Large intestine (tissue), 3 donors: ENCODE results near the gene UBE2I. TPM values are rescaled to one million over a fixed set of nuclear protein-coding genes. Genes with fewer than 3 reads are reported as not detected.
A peak's percentile ranks its signal among the peaks of the same experiment; 100 is the strongest.
"Not testable (repeated sequence)": the region's sequence is repeated elsewhere in the genome, so short reads cannot be mapped to it uniquely, and the experiment has no call there.

Experiments used
- DNase-seq, 2 donors: peaks; one replicate each; pipeline versions ENCODE4 v3.0.0 to v3.0.0-alpha.2; 2013
- H3K27ac ChIP-seq: one replicate; pipeline ENCODE4 v1.5.1; 2013; ENCODE audit warnings: low read length
- H3K27me3 ChIP-seq: 2 replicates; pipeline ENCODE4 v1.6.1; 2013; ENCODE audit warnings: low read length; ENCODE audit not compliant: control insufficient read depth, insufficient read depth
- H3K36me3 ChIP-seq: 2 replicates; pipeline ENCODE4 v1.6.1; 2013; ENCODE audit warnings: low read length; ENCODE audit not compliant: control insufficient read depth, insufficient read depth
- H3K4me1 ChIP-seq: one replicate; pipeline ENCODE4 v1.6.1; 2013; ENCODE audit warnings: low read length; ENCODE audit not compliant: control insufficient read depth, insufficient read depth
- H3K4me3 ChIP-seq: one replicate; pipeline ENCODE4 v1.5.1; 2013; ENCODE audit warnings: low read length
- H3K9me3 ChIP-seq: one replicate; pipeline ENCODE4 v1.6.1; 2013; ENCODE audit warnings: mild to moderate bottlenecking, low read depth, low read length, moderate library complexity; ENCODE audit not compliant: control insufficient read depth
- WGBS: methylation state at CpG from one replicate; pipeline ENCODE4 v1.1.5; 2013; ENCODE audit warnings: low lambda C conversion rate; ENCODE audit not compliant: insufficient coverage; 5-methylcytosine and 5-hydroxymethylcytosine counted together
- polyA plus RNA-seq: library from polyadenylated mRNA; unstranded; fragments of 120-200 nt; gene quantifications from one replicate; pipeline ENCODE4 v1.2.1, GENCODE V29; 2013

UBE2I gene
- polyA plus RNA-seq, 1 donor: 130 TPM

GRCh38 chr16:1292208-1292607, 17.2 kb upstream of the UBE2I start:
- H3K4me3 ChIP-seq, H3K36me3 ChIP-seq, DNase-seq, H3K9me3 ChIP-seq, H3K27ac ChIP-seq: not testable (repeated sequence)
- H3K27me3 ChIP-seq: peaks cover 35% of the 10 kb centered on the region
- WGBS: no CpG with 5 or more reads among the region's 6 CpGs
- peaks cover 14% of the 10 kb centered on the region for H3K4me1 ChIP-seq

- H3K27me3 ChIP-seq: peaks cover 29% of the 10 kb centered on the region
- not testable (repeated sequence) for H3K9me3 ChIP-seq, H3K36me3 ChIP-seq, H3K4me3 ChIP-seq, H3K27ac ChIP-seq, DNase-seq
- WGBS: no CpG with 5 or more reads among the region's 8 CpGs
- H3K4me1 ChIP-seq: peaks cover 18% of the 10 kb centered on the region
Measured at GRCh38 chr16:1292808-1293207, 16.6 kb upstream of the UBE2I start.

- Histone ChIP-seq H3K36me3 (no peaks in the 10 kb centered on the region), H3K4me3 (no peak overlapping the region), H3K9me3 (no peaks in the 10 kb centered on the region), H3K4me1 (peaks cover 20% of the 10 kb centered on the region), H3K27me3 (peaks cover 17% of the 10 kb centered on the region), H3K27ac (no peak overlapping the region)
- no peak for DNase-seq
- WGBS: 100% methylated on average over 2 of the region's 11 CpGs
Measured at GRCh38 chr16:1293921-1294656, 15.3 kb upstream of the UBE2I start.

DNA sequence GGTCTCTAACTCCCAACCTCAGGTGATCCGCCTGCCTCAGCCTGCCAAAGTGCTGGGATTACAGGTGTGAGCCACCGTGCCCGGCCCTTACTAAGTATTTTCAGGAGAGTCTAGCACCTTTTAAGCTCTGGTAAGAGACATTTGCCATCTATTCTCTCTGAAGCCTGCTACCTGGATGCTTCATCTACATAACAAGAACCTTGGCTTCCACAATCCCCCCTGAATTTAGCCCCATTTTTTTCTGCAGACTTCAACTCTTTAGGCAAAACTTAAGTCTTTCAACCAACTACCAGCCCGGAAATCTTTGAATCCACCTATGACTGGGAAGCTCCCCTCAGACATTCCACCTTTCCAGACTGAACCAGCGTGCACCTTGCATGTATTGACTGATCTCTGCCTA, 14.0 kb upstream of the UBE2I start:
- no peak for DNase-seq
- Histone ChIP-seq H3K4me1 (peaks cover 32% of the 10 kb centered on the region), H3K9me3 (no peaks in the 10 kb centered on the region), H3K4me3 (no peak overlapping the region), H3K27me3 (peaks cover 7% of the 10 kb centered on the region), H3K36me3 (no peaks in the 10 kb centered on the region), H3K27ac (no peak overlapping the region)
- WGBS: no CpG with 5 or more reads among the region's 5 CpGs

DNA sequence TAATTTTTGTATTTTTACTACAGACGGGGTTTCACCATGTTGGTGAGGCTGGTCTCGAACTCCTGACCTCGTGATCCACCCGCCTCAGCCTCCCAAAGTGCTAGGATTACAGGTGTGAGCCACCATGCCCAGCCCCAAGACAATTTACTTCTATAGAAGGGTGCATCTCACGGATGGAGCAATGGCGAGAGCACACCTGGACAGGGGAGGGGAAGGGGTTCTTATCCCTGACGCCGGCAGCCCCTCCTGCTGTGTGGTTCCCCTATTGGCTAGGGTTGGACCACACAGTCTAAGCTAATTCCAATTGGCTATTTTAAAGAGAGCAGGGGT, 12.8 kb upstream of the UBE2I start:
- no CpG with 5 or more reads among the region's 8 CpGs for WGBS
- not testable (repeated sequence) for H3K27me3 ChIP-seq, H3K9me3 ChIP-seq, H3K27ac ChIP-seq, DNase-seq, H3K4me3 ChIP-seq, H3K36me3 ChIP-seq
- peaks cover 33% of the 10 kb centered on the region for H3K4me1 ChIP-seq

DNA sequence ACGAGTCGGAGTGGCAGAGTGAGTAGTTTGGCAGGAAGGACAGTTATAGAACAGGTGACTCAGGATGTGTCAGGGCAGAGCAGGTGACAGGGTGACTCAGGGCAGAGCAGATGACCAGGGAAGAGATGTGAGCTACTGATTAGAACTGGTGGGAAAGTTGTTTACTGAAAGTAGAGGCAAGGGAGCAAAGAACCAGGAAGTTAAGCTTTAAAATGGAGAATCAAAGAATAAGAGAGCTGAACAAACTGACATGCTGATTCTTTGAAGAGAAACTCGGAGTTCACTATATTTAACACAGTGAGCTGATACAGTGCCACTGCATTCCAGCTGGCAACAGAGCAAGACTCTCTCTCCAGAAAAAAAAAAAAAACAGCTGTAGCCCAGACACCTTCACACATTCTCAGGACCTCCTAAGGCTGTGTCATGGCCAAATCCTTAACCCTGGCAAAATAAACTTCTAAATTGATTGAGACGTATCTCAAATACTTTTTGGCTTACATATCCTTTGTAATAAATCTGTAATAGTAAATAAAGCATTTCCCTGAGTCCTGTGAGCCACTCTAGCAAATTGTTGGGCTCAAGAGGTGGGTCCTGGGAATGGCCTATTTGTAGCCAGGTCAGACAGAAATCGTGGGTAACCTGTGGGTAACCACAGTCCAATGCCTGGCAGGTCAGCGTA, 12.3 kb upstream of the UBE2I start:
- 8% methylated on average over 2 of the region's 6 CpGs for WGBS
- no peak overlapping the region for H3K4me3 ChIP-seq
- DNase-seq: peak; percentile 82 to 88
- peaks cover 33% of the 10 kb centered on the region for H3K4me1 ChIP-seq
- H3K27ac ChIP-seq: peak overlapping the region; percentile 78
- H3K36me3 ChIP-seq: no peaks in the 10 kb centered on the region
- H3K9me3 ChIP-seq: no peaks in the 10 kb centered on the region
- H3K27me3 ChIP-seq: peaks cover 6% of the 10 kb centered on the region

- H3K4me3 ChIP-seq: no peak overlapping the region
Measured at GRCh38 chr16:1298406-1298805, 11.0 kb upstream of the UBE2I start.

DNA sequence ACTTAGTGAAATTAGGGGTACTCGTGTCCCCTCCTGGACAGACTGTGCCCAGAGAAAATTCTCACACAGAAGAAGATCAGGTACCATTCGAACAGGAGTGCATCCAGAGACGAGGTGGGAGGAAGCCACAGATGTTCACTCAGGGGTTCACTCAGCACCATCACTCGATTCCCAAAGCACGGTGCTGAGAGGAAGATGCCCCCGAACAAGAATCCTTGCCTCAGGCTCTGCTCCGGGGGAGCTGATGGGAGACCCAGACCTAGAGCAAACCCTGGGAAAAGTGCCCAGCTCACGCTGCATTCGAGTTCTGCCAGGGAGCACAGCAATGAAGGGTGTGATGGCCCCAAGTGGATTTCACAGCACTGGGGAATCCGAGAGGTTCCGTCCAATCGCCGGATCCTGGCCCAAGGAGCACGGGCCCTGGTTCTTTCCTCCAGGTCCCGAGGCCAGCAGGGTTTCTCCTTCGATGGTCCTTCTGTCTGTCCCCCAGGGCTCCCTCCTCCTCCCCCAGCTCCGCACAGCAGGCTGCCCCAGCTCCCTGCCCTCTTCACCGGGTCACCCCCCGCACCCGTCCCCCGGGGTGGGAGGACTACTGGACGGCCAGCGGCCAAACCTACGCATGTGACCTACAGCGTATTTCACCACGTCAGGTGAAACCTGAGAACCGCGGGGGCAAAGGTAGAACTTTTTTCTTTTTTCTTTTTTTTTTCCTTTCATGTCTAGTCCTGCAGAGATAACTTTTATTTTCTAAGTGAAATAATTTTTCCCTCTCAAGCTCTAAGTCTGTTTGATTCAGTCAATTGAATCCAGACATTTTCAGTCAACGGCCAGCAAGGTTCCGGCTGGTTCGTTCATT, 10.2 kb upstream of the UBE2I start:
- Histone ChIP-seq H3K27me3 (peaks cover 6% of the 10 kb centered on the region), H3K27ac (no peak overlapping the region), H3K4me3 (no peak overlapping the region), H3K9me3 (no peaks in the 10 kb centered on the region), H3K36me3 (no peaks in the 10 kb centered on the region), H3K4me1 (peaks cover 48% of the 10 kb centered on the region)
- 24% methylated on average over 8 of the region's 31 CpGs for WGBS
- peak; percentile 77 to 88 for DNase-seq

More at GRCh38 chr16:1298406-1298805, 11.0 kb upstream of the UBE2I start:
- H3K4me1 ChIP-seq: peaks cover 40% of the 10 kb centered on the region
- 90% methylated on average over 2 of the region's 14 CpGs for WGBS
- H3K27ac ChIP-seq: no peak overlapping the region
- no peaks in the 10 kb centered on the region for H3K36me3 ChIP-seq
- no peak for DNase-seq
- H3K9me3 ChIP-seq: no peaks in the 10 kb centered on the region
- H3K27me3 ChIP-seq: peaks cover 6% of the 10 kb centered on the region

DNA sequence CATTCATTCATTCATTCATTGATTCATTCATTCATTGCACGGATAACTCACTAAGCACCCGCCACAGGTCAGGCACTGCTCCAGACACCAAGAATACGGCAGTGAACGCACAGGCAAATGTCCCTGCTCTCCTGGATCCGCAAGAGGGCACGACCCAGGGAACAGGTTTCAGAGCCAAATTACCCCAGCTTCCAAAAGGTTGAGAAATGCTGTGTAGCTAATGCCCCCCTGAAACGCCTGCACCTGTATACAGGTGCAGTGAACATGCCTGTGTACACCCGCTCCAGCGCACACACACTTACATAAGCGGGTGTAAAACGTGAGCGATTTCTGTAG, 9.6 kb upstream of the UBE2I start:
- no peak for DNase-seq
- H3K36me3 ChIP-seq: no peaks in the 10 kb centered on the region
- H3K9me3 ChIP-seq: no peaks in the 10 kb centered on the region
- WGBS: no CpG with 5 or more reads among the region's 12 CpGs
- H3K4me1 ChIP-seq: peaks cover 49% of the 10 kb centered on the region
- H3K4me3 ChIP-seq: no peak overlapping the region
- peaks cover 6% of the 10 kb centered on the region for H3K27me3 ChIP-seq
- H3K27ac ChIP-seq: no peak overlapping the region

- Histone ChIP-seq H3K9me3 (no peaks in the 10 kb centered on the region), H3K36me3 (no peaks in the 10 kb centered on the region), H3K27ac (no peak overlapping the region), H3K4me3 (peak overlapping the region; percentile 35), H3K27me3 (peaks cover 6% of the 10 kb centered on the region), H3K4me1 (peaks cover 58% of the 10 kb centered on the region)
- WGBS: no CpG with 5 or more reads among the region's 42 CpGs
- peak; percentile 66 for DNase-seq
Measured at GRCh38 chr16:1300664-1301476, 8.6 kb upstream of the UBE2I start.
